ENCODE results near the gene GRIFIN.

Gene GRIFIN

GRCh38 chr7:2514473-2515423, 38.5 kb upstream of the GRIFIN start:
- FAIRE-seq (peak; percentile 60), DNase-seq (ENCODE audit: extremely low spot score, insufficient read length, low read depth) (no peak)

GRCh38 chr7:2513702-2514101, 37.5 kb upstream of the GRIFIN start:
- FAIRE-seq (no peak), DNase-seq (ENCODE audit: extremely low spot score, insufficient read length, low read depth) (no peak)

DNA sequence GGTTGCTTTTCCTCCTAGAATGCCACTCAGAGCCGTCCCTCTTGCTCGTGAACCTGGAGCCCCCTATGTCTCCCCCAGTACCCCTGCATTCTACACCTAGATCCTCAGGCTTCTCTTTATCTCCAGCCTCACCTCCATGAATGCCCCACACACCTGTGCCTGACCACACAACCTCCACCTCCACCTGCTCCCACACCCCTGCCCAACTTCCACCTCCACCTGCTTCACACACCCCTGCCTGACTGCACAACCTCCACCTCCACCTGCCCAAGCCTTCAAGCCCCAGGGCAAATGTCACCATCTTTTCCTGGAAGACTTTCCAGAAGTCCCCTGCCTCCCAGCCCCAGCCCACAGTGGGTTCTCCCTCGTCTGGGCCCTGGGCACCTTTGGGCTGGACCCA, 36.5 kb upstream of the GRIFIN start:
- FAIRE-seq (no peak), DNase-seq (ENCODE audit: extremely low spot score, insufficient read length, low read depth) (no peak)

GRCh38 chr7:2512179-2512661, 36.0 kb upstream of the GRIFIN start:
- FAIRE-seq (peak; percentile 5), DNase-seq (ENCODE audit: extremely low spot score, insufficient read length, low read depth) (no peak)

DNA sequence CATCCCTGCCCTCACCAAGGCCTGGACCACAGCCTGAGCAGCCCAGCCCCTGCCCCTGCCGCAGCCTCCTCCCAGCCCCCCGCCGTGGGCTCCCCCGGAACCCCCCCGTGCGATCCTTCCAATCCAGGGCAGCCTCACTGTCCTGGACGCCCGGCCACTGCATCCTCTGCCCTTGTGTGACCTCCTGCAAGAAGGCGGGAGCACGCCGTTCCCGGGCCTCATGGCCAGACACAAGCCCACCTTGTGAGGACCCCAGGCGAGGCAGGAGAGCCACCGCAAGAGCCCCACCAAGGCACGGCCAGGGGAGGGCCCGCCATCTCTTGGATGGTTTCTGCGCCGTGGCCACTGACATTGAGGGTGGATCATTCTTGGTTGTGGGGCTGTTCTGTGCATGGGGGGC, 35.6 kb upstream of the GRIFIN start:
- no peak for FAIRE-seq
- DNase-seq (ENCODE audit: extremely low spot score, insufficient read length, low read depth), result no peak

DNA sequence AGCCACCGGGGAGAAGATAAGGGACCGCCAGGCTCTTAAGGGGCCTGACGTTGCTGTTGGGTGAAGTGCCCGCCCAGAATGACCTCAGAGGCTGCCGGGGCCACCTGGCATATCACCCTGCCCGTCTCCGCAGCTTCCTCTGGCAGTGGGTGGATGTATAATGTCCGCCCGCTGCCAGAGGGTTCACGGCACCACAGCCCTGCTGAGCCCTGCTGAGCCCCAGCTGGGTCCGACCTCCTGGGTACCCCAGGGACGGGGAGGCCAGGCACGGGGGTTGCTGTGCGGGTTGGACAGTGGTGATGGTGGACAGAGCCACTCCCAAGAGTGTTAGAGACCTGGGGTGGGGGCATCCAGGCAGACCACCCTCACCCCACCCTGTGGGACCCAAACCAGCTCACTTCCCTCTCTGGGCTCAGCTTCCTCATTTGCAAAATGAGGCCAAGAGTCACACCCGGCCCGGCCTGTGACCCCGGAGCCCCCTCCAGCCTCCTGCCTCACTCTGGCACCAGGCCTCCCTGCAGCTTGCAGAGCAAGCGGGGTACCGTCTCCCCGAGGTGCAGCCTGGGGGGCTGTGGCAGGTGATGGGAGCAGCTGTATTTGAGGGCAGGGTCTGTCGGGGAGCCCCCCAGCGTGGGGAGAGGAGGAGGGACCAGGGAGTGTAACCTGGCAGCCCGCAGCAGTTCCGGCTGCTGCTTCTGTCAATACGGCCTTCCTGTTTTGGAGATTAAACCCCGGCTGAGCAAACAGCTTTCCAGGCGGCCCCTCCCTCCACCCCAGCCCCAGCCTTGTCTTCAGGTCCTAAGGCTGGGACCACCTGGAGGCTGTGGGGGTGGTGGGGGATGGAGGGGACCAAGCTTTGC, 34.9 kb upstream of the GRIFIN start:
- DNase-seq (ENCODE audit: extremely low spot score, insufficient read length, low read depth) (no peak), FAIRE-seq (no peak)

DNA sequence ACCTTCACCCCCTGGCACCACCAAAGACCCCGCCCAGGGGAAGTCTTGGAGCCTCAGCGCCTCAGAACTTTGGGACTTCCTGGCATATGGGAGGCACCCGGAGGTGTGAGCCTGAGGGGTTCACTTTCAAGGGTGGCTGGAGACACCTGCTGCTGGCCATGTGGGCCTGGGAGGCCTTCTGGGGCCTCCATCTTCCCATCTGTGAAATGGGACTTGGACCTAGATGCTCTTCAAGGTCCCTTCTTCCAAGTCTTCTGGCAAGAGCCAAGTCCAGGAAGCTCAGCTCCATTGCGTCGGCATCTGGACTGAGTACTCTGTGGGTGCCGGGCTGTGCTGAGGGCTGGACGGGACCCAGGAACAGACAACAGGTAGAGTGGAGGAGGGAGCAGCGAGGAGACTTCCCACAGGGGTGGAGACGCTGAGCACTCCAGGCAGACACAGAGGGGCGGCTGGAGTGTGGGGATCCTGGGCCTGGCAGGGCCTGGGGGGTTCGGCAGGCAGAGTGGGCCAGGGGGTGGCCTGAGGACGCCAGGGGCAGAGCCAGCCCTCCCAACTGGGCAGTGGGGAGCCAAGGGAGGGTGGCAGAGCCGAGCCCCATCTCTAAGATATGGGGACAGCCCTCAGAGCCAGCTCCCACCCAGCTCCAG, 34.1 kb upstream of the GRIFIN start:
- DNase-seq (ENCODE audit: extremely low spot score, insufficient read length, low read depth) (no peak), FAIRE-seq (no peak)

DNA sequence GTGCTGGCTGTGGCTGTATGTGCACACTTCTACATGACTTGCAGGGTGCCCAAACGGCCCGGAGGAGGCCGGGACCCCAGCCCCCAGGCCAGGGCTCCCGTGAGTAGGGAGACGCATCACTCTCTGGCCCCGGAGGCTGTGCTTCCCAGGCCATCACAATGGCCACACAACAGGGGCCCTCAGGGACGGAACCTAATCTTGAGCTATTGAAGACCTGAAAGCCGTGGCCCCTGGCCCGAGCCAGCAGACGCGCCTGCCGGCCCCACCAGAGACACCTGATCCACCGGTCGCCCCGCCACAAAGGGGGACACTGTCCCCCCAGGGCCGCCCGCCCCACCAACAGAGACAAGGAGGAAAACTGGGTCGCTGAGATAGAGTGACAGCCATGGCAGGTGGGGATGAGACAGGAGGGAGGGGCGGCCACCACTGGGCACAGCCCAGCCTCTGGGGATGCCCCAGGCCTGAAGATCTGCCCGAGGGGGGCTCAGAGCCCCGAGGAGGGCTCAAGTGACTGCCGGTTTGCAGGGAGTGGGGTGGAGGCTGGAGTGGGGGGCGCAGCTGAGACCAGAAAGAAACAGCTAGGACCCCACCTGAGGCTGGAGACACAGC, 33.2 kb upstream of the GRIFIN start:
- DNase-seq (ENCODE audit: extremely low spot score, insufficient read length, low read depth), result no peak
- no peak for FAIRE-seq

- no peak for DNase-seq (ENCODE audit: extremely low spot score, insufficient read length, low read depth)
- peak; percentile 33 for FAIRE-seq
These were observed 32.4 kb upstream of the GRIFIN start for GRCh38 chr7:2508327-2509215.

DNA sequence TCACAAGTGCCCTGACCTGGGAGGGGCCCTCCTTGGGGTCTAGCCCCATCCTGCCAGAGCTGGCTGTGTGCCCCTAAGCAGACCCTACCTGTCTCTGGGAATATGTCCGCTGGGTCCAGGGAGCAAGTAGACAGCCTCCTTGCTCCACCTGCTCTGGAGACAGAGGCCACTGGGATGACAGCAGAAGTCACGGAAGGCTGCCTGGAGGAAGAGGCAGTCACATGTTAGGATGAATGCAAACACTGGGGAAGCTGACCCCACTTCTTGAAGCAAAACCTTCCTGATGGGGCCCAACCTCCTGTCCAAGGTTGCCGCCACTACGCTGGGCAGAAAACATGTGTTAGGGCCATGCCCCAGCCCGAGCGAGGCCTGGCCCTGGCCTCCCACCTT, 31.7 kb upstream of the GRIFIN start:
- DNase-seq (ENCODE audit: extremely low spot score, insufficient read length, low read depth) (no peak), FAIRE-seq (no peak)

- no peak for DNase-seq (ENCODE audit: extremely low spot score, insufficient read length, low read depth)
- FAIRE-seq, result no peak
These were observed 31.2 kb upstream of the GRIFIN start for GRCh38 chr7:2507208-2507916.

GRCh38 chr7:2505401-2505800, 29.2 kb upstream of the GRIFIN start:
- DNase-seq (ENCODE audit: extremely low spot score, insufficient read length, low read depth), result no peak
- FAIRE-seq, result no peak

- DNase-seq (ENCODE audit: extremely low spot score, insufficient read length, low read depth) (no peak), FAIRE-seq (no peak)
These were observed 28.7 kb upstream of the GRIFIN start for GRCh38 chr7:2504889-2505375.

DNA sequence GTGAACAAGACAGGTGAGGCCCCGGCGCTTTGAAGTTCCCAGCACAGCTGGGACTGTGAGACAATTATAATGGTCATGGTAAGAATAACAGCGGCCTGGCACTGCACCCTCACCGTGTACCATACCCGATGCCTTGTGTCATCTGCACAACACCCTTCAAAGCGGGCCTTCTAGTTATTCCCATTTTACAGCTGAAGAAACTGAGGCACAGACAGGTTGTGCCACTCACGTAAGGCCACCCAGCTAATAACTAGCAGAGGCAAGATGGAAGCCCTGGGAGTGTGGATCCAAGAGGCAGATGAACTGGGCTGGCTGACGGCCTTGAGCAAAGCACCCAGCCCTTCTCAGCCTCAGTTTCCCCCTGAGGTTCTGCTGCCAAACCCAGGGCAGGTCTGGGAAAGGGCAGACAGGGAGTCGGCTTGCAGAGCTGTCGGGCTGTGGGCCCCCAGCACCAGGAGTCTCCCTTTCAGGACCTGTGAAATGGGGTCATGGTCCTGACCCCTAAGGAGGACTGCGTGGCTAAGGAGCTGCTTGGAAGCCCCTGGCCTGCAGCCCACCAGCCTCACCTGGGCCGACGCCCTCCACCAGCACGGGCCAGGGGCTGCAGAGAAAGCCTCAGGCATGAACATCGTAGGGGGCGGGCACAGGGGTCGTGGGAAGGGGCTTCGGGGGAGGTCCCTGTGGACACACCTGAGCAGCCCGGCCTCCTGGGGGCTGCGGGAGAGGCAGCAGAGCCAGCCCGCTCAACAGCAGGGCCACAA, 28.1 kb upstream of the GRIFIN start:
- DNase-seq (ENCODE audit: extremely low spot score, insufficient read length, low read depth) (no peak), FAIRE-seq (no peak)

GRCh38 chr7:2503056-2503941, 27.1 kb upstream of the GRIFIN start:
- no peak for FAIRE-seq

DNA sequence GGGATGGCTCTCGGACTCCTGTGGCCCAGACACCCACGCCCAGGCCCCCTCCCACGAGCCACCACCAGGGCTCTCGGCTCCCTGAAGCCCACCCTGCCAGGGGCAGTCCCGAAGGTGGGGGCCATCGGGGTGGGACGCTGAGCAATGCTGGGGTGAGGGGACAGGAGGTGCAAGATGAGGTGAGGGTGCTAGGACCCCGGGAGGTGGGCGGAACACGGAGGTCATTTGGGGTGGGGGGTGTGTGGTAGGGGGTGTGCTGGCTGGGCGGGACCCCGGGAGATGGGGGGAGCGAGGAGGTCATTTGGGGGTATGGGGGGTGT, 26.4 kb upstream of the GRIFIN start:
- DNase-seq (ENCODE audit: extremely low spot score, insufficient read length, low read depth) (no peak), FAIRE-seq (no peak)

More at GRCh38 chr7:2503056-2503941, 27.1 kb upstream of the GRIFIN start:
- no peak for DNase-seq (ENCODE audit: extremely low spot score, insufficient read length, low read depth)
